Skeletal muscle cell (primary cell): ENCODE measurements around the gene COL6A2.
"Not testable (repeated sequence)": the region's sequence is repeated elsewhere in the genome, so short reads cannot be mapped to it uniquely, and the experiment has no call there.

ENCODE experiments used
- DNase-seq: peaks from one replicate; pipeline ENCODE4 v3.0.0-alpha.2; 2010; ENCODE audit warnings: low read depth
- H3K4me3 ChIP-seq: 2 replicates; pipeline ENCODE4 v1.5.1; 2011; ENCODE audit warnings: low read depth, mild to moderate bottlenecking, control low read depth, low read length, moderate library complexity

The COL6A2 gene

DNA sequence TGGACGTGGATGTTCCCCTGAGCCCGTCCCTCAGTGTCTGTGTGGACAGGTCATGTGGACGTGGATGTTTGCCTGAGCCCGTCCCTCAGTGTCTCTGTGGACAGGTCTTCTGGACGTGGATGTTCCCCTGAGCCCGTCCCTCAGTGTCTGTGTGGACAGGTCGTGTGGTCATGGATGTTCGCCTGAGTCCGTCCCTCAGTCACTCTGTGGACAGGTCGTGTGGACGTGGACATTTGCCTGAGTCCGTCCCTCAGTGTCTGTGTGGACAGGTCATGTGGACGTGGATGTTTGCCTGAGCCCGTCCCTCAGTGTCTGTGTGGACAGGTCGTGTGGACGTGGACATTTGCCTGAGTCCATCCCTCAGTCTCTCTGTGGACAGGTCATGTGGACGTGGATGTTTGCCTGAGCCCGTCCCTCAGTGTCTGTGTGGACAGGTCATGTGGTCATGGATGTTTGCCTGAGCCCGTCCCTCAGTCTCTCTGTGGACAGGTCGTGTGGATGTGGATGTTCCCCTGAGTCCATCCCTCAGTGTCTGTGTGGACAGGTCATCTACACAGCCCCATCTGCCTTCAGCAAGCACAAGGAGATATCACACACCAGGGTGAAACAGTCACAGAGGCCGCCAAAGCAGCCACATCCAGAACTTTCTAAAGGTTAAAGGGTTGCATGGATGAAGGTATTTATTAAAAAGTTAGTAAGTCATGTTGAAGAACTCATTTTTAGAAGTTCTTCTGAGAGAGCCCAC, 38.0 kb upstream of the COL6A2 start:
- not testable (repeated sequence) for DNase-seq, H3K4me3 ChIP-seq

GRCh38 chr21:46060596-46061061, 37.3 kb upstream of the COL6A2 start:
- peak; percentile 100 for DNase-seq
- H3K4me3 ChIP-seq, result no peak overlapping the region

DNA sequence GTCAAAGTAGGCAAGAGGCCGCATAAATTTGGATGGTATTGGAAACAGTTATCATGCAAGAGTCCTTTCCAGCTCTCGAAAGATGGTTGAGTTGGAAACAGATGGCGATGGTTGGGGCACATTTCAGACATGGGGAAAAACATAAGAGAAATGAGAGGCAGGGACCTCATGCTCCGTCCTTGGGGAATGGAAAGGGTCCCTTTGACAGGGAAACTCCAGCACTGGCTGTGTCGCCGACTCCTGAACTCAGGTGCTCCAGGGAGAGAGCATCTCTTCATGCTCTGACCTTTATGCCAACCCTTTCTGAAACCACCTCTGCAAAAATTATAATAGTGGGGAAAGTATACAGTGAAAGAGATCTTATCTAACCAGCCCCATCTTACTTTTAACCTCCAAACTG, 36.8 kb upstream of the COL6A2 start:
- no peak overlapping the region for H3K4me3 ChIP-seq
- DNase-seq, result no peak

GRCh38 chr21:46061518-46061917, 36.4 kb upstream of the COL6A2 start:
- no peak for DNase-seq
- no peak overlapping the region for H3K4me3 ChIP-seq

GRCh38 chr21:46061950-46062349, 36.0 kb upstream of the COL6A2 start:
- DNase-seq, result no peak
- H3K4me3 ChIP-seq, result no peak overlapping the region

DNA sequence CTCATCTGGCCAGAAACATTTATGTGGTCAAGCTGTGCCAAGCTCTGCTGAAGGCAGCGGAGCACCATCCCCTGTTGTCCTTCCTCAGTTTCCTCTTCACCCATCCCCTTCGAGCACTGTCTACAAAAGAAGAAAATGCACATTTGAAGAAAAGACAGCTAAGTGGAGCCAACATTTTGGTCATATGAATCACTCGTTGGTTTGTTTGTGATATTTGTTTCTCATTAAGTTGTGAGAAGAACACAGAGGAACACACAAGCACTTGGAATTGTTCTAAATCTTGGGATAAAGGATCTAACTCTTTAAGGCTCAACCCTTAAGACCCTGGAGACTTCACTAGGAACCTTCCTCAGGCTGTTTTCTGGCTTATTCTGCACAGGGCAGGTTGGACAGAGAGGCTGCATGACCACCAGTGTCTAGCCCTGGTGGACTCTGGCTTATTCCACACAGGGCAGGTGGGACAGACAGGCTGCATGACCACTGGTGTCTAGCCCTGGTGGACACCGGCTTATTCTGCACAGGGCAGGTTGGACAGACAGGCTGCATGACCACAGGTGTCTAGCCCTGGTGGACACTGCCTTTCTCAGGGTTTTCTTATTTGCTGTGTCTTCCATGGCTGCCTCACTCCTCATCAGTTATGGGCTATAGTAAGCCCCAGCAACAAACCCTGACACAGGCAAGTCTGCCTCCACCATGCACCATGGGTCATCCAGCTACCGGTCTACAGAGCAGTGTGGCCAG, 35.3 kb upstream of the COL6A2 start:
- DNase-seq, result no peak
- no peak overlapping the region for H3K4me3 ChIP-seq

- no peak overlapping the region for H3K4me3 ChIP-seq
- DNase-seq, result no peak
These were observed 34.7 kb upstream of the COL6A2 start for GRCh38 chr21:46063227-46063626.

DNA sequence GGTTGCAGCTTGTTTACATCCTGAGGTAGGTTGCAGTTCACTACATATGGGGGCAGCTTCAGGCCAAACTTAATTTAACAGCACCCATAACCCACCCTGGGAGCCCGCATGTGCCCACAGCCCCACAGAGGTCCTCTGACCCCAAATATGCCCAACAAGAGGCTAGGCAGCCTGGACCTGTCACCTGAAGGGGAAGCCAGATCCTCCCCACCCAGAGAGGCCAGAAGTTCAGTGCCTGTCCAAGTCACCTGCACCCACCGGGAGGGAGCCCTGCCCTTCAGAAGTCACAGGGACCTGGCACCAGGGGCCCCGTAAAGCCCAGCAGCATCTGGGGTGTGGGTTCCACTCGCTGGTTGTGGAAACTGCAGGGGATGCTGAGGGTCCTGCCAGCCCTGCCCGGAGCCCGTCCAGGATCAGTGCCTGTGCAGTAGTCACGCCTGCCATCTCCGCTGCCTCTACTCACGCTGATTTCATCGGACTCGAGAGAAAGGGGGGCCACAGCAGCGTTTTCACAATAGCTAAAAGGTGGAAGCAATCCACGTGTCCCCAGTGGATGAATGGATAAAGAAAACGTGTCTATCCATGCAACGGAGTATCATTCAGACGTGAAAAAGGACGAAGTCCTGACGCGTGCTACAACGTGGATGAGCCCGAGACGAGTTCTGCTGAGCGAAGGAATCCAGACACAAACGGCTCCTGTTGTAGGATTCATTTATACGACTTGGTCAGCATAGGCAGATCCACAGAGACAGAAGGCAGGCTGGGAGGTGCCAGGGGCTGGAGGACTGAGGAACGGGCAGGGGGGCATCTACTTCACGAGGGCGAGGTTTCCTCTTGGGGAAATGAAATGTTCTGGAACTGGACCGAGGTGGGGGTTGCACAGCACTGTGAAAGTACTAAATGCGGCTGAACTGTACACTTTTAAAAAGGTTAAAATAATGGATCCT, 33.9 kb upstream of the COL6A2 start:
- no peak for DNase-seq
- no peak overlapping the region for H3K4me3 ChIP-seq

DNA sequence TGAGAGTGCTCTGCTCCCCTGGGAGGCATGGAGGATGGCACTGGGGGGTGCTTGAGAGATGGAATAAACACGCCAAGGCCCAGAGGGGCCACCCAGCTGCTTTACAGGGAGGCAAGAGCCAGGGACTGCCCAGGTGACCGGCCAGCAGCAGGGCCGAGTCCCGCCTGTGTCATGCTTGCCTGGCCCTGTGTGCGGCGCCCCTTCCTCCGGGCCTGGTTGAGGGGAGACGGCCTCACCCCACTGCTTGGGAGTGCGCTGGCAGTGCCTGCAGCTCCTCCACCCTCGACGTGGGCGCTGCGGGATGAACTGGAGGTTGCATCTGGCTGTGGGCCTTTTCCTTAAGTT, 33.1 kb upstream of the COL6A2 start:
- H3K4me3 ChIP-seq, result no peak overlapping the region
- DNase-seq, result no peak

DNA sequence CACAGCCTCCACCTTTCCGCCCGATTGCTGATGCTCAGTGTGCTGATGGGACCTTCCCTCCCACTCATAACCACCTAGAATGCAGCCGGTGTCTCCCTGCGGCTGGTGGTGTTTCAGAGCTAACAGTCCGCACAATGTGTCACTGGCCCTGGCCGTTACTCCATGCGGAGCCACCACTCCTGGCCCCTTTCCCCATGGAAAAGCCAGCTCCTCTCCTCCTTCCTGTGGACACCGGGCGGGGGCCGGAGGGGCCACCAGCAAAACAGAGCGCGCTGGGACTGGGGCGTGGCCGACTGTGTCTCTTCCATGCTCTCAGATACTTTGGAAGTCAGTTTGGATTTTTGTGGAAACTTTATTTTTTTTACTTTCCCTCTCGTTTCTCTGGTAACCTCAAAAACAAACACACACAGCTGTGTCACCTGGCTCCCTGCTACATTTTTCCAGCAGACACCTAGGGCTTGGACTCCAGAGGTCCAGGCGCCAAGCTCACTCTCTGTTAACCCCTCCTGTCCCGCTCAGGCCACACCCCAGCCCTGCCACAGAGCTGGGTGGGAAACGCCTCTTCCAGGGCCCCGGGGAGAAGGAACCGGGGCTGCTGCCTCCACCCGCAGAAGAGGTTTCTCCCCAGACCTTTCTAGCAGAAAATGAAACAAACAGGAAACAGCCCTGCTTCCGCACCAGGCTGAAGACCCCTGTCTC, 32.5 kb upstream of the COL6A2 start:
- no peak overlapping the region for H3K4me3 ChIP-seq
- no peak for DNase-seq

GRCh38 chr21:46065914-46066551, 31.9 kb upstream of the COL6A2 start:
- no peak overlapping the region for H3K4me3 ChIP-seq
- no peak for DNase-seq

DNA sequence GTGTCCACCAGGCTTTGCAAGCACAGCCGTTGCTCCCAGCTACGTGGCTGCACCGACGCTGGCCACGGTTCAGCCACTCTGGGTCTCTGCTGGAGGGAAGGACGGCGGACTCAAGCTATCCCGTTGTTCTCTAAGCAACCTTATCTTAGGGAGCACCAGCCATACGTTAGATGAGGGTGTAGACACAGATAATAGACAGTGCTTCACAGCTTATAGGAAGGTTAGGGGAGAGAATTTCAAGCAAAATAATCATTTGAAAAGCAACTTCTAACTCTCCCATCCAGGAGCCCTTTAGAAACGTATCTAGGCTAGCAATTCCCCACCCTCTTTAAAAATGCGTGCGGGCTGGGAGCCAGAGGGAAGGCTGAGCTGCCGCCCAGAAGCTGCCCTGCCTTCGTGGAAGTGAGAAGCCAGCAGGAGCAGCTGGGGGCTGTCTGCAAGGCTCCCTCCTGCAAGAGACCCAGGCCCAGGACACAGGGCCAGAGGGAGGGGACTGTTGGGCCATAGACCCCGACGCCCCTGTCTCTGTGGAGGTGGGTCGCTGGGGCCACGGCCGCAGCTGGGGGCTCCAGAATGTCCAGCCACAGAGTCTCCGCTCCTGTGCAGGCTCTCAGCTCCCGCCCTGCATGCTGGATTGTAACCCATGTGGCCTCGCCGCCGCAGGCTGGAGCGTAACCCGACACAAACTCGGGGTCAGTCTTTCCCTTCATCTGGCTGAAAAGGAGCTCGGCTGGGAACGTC, 31.2 kb upstream of the COL6A2 start:
- H3K4me3 ChIP-seq, result no peak overlapping the region
- no peak for DNase-seq

DNA sequence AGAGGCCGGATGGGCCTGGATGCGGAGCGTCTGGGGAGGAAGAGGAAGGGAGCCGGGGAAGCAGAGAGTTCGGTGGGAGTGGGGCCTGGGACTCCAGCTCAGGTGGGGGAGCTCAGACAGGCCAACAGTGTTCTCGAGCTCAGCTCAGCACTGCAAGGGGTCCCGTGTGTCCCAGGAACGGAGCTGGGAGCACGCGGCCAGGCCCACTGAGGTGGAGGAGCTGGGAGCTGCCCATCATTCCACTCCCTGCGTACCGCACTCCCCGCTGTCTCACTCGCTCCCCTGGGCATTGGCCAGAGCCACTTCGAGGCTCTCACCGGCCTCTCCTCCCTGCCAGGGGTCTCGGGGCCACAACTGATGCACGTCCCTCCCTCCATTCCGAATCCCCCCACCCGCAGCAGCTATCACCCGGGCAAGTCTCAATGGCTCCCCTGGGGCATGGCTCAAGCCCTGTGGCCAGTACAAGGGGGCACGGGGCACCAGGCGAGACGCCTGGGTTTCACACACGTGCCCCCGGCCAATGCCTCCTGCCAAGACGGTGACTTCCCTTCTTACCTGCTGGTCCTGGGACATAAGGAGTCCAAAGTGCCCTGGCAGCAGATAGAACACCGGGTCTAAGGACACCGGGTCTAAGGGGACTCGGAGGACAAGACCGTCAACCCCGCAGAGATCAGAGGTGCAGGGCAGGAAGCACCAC, 30.3 kb upstream of the COL6A2 start:
- H3K4me3 ChIP-seq, result no peak overlapping the region
- DNase-seq, result no peak

GRCh38 chr21:46068516-46069079, 29.3 kb upstream of the COL6A2 start:
- no peak overlapping the region for H3K4me3 ChIP-seq

GRCh38 chr21:46069166-46069565, 28.7 kb upstream of the COL6A2 start:
- no peak overlapping the region for H3K4me3 ChIP-seq

More at GRCh38 chr21:46068516-46069079, 29.3 kb upstream of the COL6A2 start:
- no peak for DNase-seq

GRCh38 chr21:46069719-46070279, 28.1 kb upstream of the COL6A2 start:
- H3K4me3 ChIP-seq, result no peak overlapping the region
- no peak for DNase-seq

More at GRCh38 chr21:46069166-46069565, 28.7 kb upstream of the COL6A2 start:
- no peak for DNase-seq

GRCh38 chr21:46071082-46071481, 26.8 kb upstream of the COL6A2 start:
- DNase-seq, result no peak
- no peak overlapping the region for H3K4me3 ChIP-seq
